NOMO-1 (cell line): ENCODE results near the gene FFAR1.
"Not testable (repeated sequence)": the region's sequence is repeated elsewhere in the genome, so short reads cannot be mapped to it uniquely, and the experiment has no call there.

Source experiments
- DNase-seq, 2 experiments: peaks; one replicate each; lab custom pipeline; 2025; ENCODE audit not compliant: unreplicated experiment in 2 of 2; lab: John Stamatoyannopoulos, UW

FFAR1 gene

GRCh38 chr19:35359395-35359794 is 11.7 kb downstream of the FFAR1 start:
- not testable (repeated sequence) for DNase-seq

GRCh38 chr19:35360081-35360480 is 12.4 kb downstream of the FFAR1 start:
- not testable (repeated sequence) for DNase-seq

- DNase-seq: no peak
Measured at GRCh38 chr19:35360880-35361420, 13.2 kb downstream of the FFAR1 start.

GRCh38 chr19:35362261-35363000 is 14.7 kb downstream of the FFAR1 start:
- DNase-seq: no peak

GRCh38 chr19:35363001-35363590 is 15.4 kb downstream of the FFAR1 start:
- no peak for DNase-seq

GRCh38 chr19:35363711-35364425 is 16.2 kb downstream of the FFAR1 start:
- no peak for DNase-seq

- no peak for DNase-seq
Measured at GRCh38 chr19:35365303-35365702, 17.6 kb downstream of the FFAR1 start.

- DNase-seq: no peak
Measured at GRCh38 chr19:35368378-35368777, 20.7 kb downstream of the FFAR1 start.

- DNase-seq: no peak
Measured at GRCh38 chr19:35369522-35369921, 21.8 kb downstream of the FFAR1 start.

- DNase-seq: no peak
Measured at GRCh38 chr19:35370722-35371121, 23.0 kb downstream of the FFAR1 start, which contains the start of gene GPR42. TSS of gene GPR42 (plus strand) at chr19:35371068. CDS start at chr19:35371360, 292 bp downstream.

GRCh38 chr19:35373492-35373891 is 25.8 kb downstream of the FFAR1 start:
- no peak for DNase-seq

- not testable (repeated sequence) for DNase-seq
Measured at GRCh38 chr19:35374031-35374430, 26.3 kb downstream of the FFAR1 start.

GRCh38 chr19:35375505-35376307 is 28.0 kb downstream of the FFAR1 start:
- DNase-seq: no peak

GRCh38 chr19:35377656-35378055 is 30.0 kb downstream of the FFAR1 start:
- DNase-seq: no peak

- no peak for DNase-seq
Measured at GRCh38 chr19:35378356-35378755, 30.7 kb downstream of the FFAR1 start.

- not testable (repeated sequence) for DNase-seq
Measured at GRCh38 chr19:35379545-35379944, 31.8 kb downstream of the FFAR1 start.

GRCh38 chr19:35379992-35380391 is 32.3 kb downstream of the FFAR1 start:
- DNase-seq: no peak

- DNase-seq: no peak
Measured at GRCh38 chr19:35380450-35381124, 32.9 kb downstream of the FFAR1 start.

- no peak for DNase-seq
Measured at GRCh38 chr19:35381318-35381717, 33.6 kb downstream of the FFAR1 start.

- no peak for DNase-seq
Measured at GRCh38 chr19:35381926-35382325, 34.2 kb downstream of the FFAR1 start.
